ENCODE results near the gene CTBP2.

CTBP2 gene

DNA sequence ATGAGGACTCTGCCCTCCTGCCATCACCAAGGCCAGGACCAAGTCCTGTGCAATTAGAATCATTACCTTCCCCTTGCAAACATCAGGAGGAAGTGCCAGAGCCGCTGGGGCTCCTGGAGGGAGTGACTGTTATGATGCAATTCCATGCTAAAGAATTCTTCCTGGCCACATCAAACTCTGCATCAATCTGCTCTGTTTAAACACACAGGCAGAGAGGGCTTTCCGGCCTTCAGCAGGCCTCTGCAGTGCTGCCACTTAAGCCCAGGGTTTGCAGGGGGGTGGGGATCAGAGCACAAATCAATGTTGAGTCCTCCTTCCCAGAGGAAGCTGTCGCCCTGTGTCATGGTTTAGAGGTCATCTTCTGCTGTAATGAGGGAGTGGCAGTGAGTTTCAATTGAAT is 58.1 kb downstream of the CTBP2 start:
- no peak for DNase-seq

DNA sequence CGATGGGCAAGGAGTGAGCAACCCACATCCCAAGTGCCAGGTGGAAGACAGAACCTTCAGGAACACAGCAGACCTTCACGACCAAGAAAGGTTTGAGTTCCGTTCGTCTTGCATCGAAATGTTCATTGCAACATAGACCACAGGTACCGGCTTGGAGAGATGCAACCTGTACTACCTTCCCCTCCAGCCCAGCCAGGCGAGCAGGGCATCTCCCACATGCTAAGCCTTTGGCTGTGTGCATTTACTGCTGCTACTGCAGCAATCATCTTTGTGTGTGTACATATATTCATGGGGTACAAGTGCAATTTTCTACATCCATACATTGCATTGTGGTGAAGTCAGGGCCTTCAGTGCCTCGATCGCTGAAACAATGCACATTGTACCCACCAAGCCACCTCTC is 58.8 kb downstream of the CTBP2 start:
- no peak for DNase-seq

DNA sequence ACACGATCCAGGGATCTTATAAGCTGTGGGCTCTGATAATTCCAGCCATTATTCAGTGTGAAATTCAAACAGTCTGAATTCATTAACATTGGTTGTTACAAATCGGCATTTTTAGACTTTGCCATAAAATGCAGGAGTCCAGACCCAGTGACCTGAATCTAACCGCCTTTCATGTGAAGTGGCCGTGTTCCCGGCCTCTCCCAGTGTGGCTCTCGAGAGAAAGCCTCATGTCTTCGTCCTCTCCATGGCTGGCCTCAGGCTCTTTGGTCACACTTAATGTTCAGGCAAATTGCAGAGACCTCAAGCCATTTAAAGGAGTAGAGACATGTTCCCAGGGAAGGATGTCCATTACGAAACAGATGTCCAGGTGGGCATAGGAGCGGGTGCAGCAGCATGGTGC is 59.3 kb downstream of the CTBP2 start:
- DNase-seq, result no peak

DNA sequence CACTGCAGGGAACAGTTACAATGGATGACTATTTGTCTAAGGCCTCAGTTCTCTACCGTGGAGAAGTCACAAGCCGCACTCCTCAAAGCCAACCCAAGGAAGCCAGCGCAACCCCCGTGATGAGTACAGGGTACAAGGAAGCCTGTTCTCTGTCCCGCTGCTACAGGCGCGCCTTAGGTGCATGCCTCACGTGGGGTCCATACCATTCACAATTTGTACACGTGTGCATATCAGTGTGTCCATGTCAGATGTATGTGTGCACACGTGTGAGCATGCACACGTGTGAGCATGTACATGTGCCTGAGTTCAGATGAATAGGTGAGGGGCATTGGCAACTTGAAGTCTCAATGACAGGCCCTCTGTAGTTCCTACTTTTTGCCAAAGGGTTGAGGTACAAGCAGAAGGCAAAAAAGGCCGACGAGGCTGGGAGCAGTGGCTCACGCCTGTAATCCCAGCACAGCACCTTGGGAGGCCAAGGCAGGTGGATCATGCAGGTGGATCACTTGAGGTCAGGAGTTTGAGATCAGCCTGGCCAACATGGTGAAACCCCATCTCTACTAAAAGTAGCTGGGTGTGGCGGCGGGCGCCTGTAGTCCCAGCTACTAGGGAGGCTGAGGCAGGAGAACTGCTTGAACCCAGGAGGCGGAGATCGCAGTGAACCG is 62.8 kb downstream of the CTBP2 start:
- no peak for DNase-seq

DNA sequence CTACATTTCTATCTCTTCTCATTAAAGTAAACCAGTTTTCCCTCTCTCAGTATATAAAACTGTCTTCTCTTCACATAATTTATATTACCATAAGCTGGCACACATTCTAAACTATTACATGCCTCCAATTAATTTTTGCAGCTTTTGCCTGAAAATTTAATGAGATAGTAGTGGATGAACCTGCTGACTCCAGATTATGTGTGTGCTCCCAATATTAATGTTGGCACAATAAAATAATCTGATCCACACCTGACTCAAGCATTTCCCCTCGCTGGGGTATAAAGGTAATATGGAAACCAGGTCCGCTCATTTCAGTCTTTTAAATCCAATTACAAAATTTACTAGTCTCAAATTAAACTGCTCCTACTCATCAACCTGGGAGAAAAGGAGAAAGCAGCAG is 63.4 kb downstream of the CTBP2 start:
- no peak for DNase-seq

DNA sequence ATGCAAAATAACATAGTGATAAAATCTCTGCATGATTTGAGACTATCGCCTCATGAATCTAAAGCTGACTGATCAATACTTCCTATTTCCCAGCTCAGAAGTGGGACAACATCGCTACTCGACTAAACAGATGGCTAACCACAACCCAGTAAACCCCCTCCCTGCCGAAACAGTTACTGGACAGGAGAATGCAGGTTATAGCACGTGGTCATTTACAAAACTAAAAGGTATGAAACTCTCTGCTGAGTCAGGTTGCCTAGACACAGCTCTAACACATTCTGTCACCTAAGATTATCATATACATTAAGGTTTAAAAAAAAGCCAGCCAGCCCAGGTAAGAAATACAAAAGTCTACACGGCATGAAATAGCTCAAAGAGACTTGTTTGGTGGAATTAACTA is 64.0 kb downstream of the CTBP2 start:
- DNase-seq, result no peak

DNA sequence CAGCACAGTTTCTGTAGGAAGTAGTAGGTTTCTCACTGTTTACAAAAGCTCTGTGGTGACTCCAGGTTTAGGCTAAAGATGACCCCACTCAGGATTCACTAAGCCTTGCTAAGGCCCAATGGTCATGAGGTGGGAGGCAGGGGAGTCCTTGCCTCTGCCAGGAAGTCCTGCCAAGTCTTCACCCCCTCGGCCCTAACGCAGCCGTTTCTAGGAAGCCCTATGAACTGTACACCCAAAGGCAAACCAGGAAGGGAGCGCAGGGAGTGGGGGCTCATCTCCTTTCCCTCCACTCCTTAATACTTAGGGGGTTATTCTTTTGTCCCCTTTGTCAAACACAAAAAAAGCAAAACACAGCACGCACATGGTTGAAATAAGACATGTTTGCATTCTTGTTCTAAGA is 64.6 kb downstream of the CTBP2 start:
- no peak for DNase-seq

DNA sequence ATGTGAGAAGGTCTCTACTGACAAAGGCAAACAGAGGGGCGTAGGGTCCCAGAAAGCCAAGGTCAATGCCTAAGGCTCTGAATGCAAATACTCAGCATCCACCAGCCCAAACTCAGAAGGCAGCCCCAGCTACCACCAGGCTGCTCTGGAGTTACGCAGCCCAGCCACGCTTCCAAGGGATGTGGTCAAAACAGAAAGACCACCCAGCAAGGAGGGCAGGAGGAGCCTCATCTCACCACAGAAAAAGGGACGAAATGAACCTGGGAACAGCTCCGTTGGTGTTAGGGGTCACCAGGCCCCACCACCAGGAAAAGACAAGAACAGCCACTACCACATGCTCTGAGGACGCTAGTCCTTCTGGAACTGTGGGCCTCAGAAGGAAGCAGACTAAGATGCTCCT is 65.1 kb downstream of the CTBP2 start:
- DNase-seq, result no peak

DNA sequence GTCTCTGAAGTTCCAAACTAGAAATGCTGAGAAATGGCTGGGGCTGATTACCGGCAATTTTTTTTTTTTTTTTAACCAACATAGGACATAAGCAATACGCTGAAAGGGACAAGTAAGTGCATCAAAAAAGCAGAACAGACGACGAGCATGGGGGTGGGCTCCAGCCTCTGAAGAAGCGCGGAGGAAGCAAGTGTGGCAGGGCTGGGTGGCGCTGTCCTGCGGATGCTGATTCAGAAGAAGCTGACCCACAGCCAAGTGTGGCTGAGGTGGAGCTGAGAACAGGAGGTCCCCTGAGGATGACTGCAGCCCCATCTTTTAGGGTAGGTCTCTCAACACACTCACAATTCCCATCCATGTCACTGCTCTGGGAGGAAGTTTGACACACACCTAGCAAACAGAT is 65.6 kb downstream of the CTBP2 start:
- DNase-seq, result no peak

DNA sequence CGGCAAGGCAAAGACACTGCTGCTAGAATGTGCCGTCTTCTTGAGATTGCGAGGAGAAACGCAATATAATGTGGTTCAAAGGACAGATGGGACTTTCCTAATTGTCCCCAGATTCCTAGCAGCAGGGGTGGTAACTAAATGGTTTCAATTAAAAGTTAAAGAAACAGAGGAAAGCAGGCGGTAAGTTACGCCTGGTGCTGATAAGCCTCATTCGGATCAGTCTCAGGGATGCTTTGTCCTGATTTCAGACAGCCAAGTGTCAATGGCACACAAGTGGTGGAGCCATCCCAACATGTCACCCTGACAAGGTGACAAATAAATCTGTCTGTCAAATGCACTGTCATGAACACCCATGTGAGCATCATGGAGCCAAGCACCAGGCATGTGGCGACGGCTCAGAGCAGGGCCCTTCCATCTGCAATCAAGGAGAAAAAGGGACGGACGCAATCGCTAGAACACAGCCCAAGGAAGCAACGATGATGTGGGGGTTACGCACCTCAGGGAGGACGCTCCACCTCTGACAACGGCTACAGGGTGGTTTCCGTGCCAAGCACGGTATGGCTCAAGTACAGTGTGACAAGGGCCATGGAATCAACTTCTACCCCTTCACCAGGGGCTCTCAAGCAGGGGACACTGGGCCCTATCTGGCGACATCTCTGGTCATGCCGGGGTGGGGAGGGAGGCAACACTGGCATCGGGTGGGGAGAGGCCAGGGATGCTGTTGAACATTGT is 66.2 kb downstream of the CTBP2 start:
- no peak for DNase-seq

DNA sequence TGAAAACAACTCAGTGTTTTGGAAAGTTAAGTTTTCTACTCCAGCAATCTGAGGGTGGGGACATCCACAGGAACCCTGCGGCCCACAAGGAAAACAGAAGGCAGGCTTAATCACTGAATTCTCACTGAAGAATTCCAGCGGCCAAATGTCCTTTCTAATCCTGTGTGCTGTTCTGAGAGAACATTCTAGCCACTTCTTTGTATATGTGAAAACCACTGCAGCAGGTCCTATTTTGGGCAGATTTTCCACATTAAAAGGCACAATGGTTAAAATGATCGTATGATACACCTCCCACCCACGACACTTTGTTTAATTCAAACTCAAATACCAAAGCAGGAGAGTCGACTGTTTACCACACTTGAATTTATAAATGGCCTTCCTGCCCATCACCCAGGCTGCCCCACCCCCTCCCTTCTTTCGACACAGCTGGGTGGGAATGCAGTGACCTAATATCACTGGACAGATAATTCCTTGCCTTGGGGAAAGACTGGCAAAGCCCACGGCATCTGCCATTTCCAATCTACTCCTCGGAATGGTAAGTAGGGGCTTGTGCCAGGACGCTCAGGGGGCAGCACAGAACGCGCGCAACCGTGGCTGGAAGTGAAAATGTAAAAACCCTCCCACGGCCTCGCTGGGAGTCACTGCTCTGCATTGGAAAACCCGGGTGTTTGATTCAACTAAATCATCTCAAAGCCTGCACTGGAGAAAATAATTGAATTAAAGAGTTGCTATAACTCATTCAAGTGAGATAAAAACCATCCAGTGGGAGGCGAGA is 67.0 kb downstream of the CTBP2 start:
- no peak for DNase-seq

DNA sequence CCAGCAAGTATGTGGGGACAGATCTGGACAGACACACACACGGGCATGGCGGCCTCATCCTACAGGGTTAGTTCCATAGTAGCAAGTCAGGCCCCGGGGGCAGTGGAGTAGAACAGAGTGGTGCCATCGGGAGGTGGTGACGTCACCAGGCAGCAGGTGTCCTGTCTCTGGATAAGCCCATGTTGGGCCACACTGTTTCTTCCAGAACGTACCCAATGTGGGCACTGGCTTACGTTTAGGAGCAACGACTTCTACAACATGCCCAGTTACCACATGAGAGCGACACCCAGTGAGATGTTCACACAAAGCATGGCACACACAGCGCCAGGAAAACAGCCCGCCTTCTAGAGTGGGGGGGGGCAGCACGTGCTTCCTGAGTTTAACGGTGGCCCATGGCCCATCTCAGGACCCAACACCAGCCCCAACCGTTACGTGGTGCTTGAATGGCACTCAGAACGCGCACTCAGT is 67.8 kb downstream of the CTBP2 start:
- DNase-seq, result no peak

DNA sequence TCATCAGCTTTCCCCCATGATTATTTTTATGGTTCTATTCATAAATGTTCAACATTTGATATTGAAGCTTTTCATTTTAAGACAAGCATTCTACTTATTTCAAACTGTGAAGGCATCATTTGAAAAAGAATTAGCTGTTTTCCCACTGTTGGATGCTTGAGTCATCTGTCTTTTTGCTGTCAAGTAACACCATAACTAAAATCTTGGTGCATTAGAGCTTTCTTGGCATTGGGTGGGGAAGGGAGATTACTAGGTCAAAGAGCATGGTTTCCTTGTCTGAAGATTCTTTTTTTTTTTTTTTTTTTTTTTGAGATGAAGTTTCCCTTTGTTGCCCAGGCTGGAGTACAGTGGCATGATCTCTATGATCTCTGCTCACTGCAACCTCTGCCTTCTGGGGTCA is 68.5 kb downstream of the CTBP2 start:
- DNase-seq, result no peak

DNA sequence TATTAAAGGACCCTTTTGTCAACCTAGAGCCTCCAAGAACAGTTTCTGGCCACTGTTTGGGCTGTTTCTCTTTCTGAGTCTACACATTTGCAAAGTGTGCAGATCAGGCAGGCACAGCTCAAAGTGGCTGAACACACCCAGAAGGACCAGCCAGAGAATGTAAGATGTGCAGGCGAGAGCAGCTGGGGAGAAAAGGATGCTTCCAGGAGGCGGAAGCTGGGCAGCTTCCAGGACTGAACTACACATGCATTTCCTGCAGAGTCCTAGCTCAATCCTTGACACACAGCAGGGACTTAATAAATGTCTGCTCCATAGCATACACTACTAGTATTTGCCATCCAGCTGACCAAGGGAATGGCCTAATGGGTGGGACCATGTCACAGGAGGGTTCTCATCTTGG is 70.9 kb downstream of the CTBP2 start:
- no peak for DNase-seq

DNA sequence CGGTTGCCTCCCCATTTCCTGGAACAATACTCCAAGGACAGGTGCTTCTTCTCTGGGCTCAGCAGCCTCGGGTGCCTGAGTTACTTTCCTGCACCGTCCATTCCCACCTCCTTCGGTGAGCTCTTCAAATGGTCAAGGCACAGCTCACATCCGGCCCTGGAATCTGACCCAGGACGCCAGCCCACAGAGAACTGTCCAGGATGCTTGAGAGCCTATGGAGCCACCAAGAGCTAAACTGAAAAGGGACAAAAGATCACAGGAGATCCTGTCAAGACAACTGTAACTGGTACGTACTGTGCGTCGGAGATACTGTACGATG is 72.5 kb downstream of the CTBP2 start:
- DNase-seq, result no peak

DNA sequence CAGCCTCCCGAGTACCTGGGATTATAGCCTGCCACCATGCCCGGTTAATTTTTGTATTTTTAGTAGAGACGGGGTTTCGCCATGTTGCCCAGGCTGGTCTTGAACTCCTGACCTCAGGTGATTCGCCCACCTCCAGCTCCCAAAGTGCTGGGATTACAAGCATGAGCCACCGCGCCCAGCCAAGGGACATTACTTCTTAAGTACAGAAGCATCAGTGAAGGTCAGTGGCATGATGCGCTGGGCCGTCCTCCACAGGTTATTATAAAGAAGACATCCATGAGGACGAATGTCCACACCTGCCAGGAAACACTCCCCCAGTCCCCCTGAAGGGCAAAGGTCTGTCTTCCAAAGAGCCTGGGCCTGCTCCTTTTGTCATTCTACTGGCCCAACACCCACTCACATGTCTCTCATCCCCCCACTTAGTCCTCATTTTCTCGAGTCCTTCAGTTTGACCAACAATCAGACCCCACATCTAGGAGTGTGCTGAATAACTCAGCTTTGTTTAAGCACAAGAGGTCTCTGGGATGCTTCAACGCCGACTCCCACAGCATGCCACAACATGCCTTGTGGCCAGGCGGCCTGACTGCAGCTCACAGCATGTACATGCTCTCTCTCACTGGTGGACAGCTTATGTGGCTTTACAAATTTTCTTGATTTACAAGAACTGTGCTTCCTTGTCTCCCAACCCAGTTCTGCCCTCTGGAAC is 73.0 kb downstream of the CTBP2 start:
- no peak for DNase-seq

DNA sequence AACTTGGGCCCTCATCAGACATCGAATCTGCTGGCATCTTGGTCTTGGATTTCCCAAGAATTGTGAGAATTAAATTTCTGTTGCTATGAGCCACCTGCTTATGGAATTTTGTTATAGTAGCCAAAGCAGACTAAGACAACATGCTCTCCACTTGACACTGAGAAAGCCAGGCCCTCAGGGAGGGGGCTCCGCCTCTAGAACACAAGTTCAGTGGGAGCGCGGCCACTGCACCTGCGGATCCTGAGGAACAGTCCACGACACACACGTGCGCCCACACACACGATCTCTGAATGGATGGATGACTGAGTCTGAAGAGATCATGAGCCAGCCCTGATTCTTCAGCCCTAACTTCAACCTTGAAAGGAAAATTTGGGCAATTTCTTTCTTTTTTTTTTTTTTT is 73.7 kb downstream of the CTBP2 start:
- no peak for DNase-seq

DNA sequence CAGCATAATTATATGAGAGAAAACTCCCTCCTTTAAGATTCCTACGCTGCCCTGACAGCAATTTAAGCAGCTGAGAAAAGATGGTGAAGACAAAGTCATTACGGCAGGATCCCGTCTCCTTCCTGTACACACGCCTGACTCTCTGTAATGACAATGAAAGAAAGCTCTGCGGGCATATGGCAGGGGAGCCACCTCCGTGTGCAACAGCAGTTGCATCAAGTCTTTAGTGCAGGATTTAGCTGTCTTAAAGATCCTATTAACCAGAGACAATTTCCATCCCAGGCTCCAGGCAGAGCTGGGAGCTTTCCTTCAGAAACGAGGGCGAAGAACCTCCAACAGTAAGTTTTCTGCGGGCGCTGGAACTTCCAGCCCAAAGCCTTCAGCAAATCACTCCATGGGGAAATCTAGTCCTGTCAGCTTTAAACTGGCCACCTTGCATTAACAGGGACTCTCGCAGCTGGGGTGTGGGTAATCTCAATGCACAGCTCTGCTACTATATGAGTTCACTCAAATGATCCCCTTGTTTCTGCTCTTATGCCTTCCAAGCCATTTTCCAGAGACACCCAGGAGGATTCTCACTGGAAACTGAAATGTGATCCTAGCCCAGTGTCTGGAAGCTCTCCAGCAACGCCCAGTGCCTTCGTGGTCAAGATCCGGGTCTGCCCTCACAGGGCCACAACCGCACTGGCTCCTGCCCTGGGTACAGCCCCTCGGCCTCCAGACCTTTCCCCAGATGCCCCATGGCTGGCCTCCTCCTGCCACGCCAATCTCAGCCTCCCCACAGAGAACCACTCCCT is 74.9 kb downstream of the CTBP2 start:
- DNase-seq, result no peak

DNA sequence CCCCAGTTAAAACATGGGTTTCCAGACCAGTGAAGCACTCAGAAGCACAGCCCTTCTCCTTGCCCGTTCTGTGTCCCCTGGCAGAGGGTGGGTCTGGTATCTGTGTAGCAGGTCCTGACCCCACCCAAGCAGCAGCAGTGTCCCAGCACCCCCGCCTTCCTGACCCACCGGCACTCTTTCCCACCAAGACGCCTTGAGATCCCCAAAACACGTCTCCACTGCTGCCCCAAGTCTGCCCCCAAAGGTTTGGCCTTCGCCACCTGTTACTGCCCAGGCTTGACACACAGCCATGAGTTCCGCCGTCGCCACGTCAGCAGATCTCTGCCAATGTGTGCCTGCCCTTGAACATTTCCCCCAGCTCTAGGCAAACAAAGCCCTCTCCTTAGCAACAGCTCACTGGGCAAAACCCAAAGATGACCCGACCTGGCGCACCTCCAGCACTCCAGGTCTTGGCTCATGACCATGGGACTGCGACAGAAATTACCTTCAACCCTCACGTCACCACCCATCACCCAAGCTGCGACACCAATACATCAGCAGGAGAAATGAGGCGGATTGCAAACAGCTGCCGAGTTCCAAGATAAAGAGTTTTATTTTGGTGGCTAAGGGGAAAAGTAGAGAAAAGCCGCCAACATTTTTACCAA is 75.6 kb downstream of the CTBP2 start:
- DNase-seq, result no peak

DNA sequence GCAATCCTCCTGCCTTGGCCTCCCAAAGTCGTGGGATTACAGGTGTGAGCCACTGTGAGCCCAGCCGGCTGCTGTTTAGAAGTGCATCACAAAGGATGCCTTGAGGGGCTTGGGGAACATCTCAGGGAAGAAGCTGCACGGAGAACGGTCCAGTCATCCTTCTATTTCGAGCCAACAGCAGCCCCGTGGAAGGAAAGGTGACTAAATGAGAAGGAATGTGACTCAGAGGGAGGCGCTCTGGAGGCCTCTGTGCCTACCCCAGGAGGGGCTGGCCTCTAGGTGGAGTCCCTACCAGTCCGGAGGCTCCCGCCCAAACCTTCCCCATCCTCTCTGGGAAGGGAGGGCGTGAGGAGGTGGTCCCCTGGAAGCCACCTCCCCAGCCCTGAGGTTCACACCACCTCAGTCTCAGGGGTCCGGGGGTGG is 76.2 kb downstream of the CTBP2 start:
- DNase-seq, result no peak

DNA sequence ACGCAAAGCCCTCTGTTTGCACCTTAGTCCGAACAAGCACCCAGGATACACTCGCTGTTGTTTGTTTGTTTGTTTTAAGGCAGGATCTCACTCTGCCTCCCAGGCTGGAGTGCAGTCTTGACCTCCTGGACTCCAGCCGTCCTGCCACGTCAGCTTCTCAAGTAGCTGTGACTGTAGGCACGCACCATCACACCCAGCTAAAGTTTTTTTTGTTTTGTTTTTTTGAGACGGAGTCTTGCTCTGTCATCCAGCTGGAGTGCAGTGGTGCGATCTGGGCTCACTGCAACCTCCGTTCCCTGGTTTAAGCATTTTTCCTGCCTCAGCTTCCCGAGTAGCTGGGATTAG is 76.8 kb downstream of the CTBP2 start:
- no peak for DNase-seq

DNA sequence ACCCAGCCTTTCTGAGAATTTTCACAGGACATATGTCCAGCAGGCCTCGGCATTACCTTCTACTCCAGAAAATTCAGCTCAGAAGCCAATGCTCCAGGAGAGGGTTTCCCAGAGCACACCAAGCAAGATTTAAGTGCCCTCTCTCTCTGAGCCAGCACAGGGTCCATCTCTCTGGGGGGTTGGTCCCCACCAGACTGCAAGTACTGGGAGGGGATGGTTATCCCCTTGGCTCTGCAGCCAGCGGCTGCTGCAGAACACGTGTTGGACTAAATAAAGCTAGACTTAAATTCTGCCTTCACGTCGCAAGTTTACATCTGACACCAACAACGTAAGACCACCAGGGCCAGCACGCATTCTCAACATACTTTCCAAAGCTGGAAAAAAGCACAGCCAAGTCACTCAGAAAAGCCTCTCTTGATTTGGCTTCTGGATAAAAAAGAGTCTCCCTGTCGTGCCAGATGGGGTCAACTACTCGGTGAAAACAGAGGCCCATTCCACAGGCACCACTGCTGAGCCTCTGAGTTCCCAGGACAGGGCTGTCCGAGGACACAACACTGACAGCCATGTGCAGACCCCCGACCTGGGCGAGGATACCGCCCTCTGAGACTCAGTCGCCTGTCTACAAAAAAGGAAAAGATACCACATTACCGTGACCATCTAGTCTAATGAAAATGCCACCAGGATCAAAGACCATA is 77.3 kb downstream of the CTBP2 start:
- DNase-seq, result no peak
